SK-N-SH treated with all-trans-retinoic acid at 6 μM for 48 hours (cell line): Measurements from ENCODE around the gene WASL.

Experiments used
- ARNTL ChIP-seq: fragments of 450-650 bp; formaldehyde crosslinking; IDR thresholded peaks from 2 replicates; pipeline ENCODE4 v1.5.0; 2020; ENCODE audit warnings: low read depth, mild to moderate bottlenecking, moderate library complexity, borderline replicate concordance
- CSDC2 ChIP-seq: fragments of 250-450 bp; sonication (Bioruptor Pico); IDR thresholded peaks from 2 replicates; pipeline ENCODE4 v1.5.0; 2020; ENCODE audit warnings: mild to moderate bottlenecking, moderate library complexity
- PATZ1 ChIP-seq: fragments of 250-450 bp; sonication (Bioruptor Pico); IDR thresholded peaks from 2 replicates; pipeline ENCODE4 v1.8.0; 2020; ENCODE audit warnings: mild to moderate bottlenecking, moderate library complexity, borderline replicate concordance

- TF ChIP-seq PATZ1 (CRISPR knock-in tag) (no peak), ARNTL (CRISPR knock-in tag) (no peak), CSDC2 (CRISPR knock-in tag) (no peak)
Observed at GRCh38 chr7:123650595-123650994, 98.2 kb downstream of the WASL start.
